ENCODE data around the gene RFTN1.

The RFTN1 gene

GRCh38 chr3:16464511-16465148, 48.9 kb downstream of the RFTN1 start:
- no peak for DNase-seq (ENCODE audit: low spot score)

- no peak for DNase-seq (ENCODE audit: low spot score)
Observed at GRCh38 chr3:16463914-16464313, 49.6 kb downstream of the RFTN1 start.

- no peak for DNase-seq (ENCODE audit: low spot score)
Observed at GRCh38 chr3:16463119-16463518, 50.4 kb downstream of the RFTN1 start.

GRCh38 chr3:16462679-16463078, 50.8 kb downstream of the RFTN1 start:
- no peak for DNase-seq (ENCODE audit: low spot score)

- no peak for DNase-seq (ENCODE audit: low spot score)
Observed at GRCh38 chr3:16461463-16462245, 51.8 kb downstream of the RFTN1 start.

- DNase-seq (ENCODE audit: low spot score): no peak
Observed at GRCh38 chr3:16460886-16461285, 52.6 kb downstream of the RFTN1 start.

- DNase-seq (ENCODE audit: low spot score): no peak
Observed at GRCh38 chr3:16460273-16460672, 53.2 kb downstream of the RFTN1 start.

GRCh38 chr3:16456784-16457415, 56.6 kb downstream of the RFTN1 start:
- DNase-seq (ENCODE audit: low spot score): no peak

- DNase-seq (ENCODE audit: low spot score): no peak
Observed at GRCh38 chr3:16455966-16456365, 57.5 kb downstream of the RFTN1 start.

- no peak for DNase-seq (ENCODE audit: low spot score)
Observed at GRCh38 chr3:16455001-16455400, 58.5 kb downstream of the RFTN1 start.

GRCh38 chr3:16452261-16452660, 61.2 kb downstream of the RFTN1 start:
- no peak for DNase-seq (ENCODE audit: low spot score)

GRCh38 chr3:16449369-16449768, 64.1 kb downstream of the RFTN1 start:
- no peak for DNase-seq (ENCODE audit: low spot score)

- DNase-seq (ENCODE audit: low spot score): peak; percentile 26
Observed at GRCh38 chr3:16448639-16449070, 64.8 kb downstream of the RFTN1 start.

- no peak for DNase-seq (ENCODE audit: low spot score)
Observed at GRCh38 chr3:16447135-16447534, 66.4 kb downstream of the RFTN1 start.

- DNase-seq (ENCODE audit: low spot score): no peak
Observed at GRCh38 chr3:16444344-16444743, 69.2 kb downstream of the RFTN1 start.

GRCh38 chr3:16442730-16443129, 70.8 kb downstream of the RFTN1 start:
- no peak for DNase-seq (ENCODE audit: low spot score)

- no peak for DNase-seq (ENCODE audit: low spot score)
Observed at GRCh38 chr3:16441371-16441875, 72.1 kb downstream of the RFTN1 start.

GRCh38 chr3:16439848-16440708, 73.4 kb downstream of the RFTN1 start:
- DNase-seq (ENCODE audit: low spot score): no peak

GRCh38 chr3:16439163-16439847, 74.2 kb downstream of the RFTN1 start:
- DNase-seq (ENCODE audit: low spot score): no peak

- DNase-seq (ENCODE audit: low spot score): no peak
Observed at GRCh38 chr3:16437640-16438039, 75.9 kb downstream of the RFTN1 start.

GRCh38 chr3:16433701-16434151, 79.8 kb downstream of the RFTN1 start:
- DNase-seq (ENCODE audit: low spot score): no peak

Data from iPS-NIHi11 (cell line).